ENCODE results near the gene DCP1B. TPM values are rescaled to one million over a fixed set of nuclear protein-coding genes. Genes with fewer than 3 reads are reported as not detected.
A peak's percentile ranks its signal among the peaks of the same experiment; 100 is the strongest.

The DCP1B gene
- total RNA-seq, 8 experiments from 2014 or later = 12.7 to 24.5 (median 15.6) TPM

DNA sequence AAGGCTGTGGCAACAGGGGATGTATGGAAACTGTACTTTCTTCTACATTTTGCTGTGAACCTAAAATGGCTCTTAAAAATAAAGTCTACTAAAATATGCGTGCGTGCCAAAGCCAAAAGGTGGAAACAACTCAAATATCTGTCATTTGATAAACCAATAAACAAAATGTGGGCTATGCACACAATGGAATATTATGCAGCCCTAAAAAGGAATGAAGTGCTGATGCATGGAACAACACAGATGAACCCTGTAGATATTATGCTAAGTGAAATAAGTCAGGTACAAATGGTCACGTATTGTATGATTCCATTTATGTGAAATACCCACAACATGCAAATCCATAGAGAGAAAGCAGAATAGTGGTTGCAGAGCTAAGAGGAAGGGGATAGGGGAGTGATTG lies 93.8 kb downstream of the DCP1B start:
- Histone ChIP-seq H3K4me3 (no peak overlapping the region), H3K4me1 (replicated peaks in 1 of 2) (peaks cover 10 to 20% of the 10 kb centered on the region in 2 donors), H3K27ac (no peak overlapping the region)
- no peak for ATAC-seq (replicated peaks in 6 of 8)
- in situ Hi-C loops (cut with MboI; ENCODE audit: low pct_unique_long_range_greater_than_20kb in 2 of 9, low sequenced_read_pairs in 9 of 9, unreplicated experiment in 9 of 9) = no loop called here
- 10 to 100% (median 85%) methylated on average over 2 to 3 of the region's 3 CpGs; no CpG with 5 or more reads in 1 of the 10 experiments for WGBS, 10 experiments

- H3K4me1 ChIP-seq (replicated peaks in 1 of 2) = peaks cover 4 to 6% of the 10 kb centered on the region in 2 donors
- ATAC-seq (replicated peaks in 6 of 8) = no peak
- H3K27ac ChIP-seq = no peak overlapping the region
- no peak overlapping the region for H3K4me3 ChIP-seq
- in situ Hi-C loops (cut with MboI; ENCODE audit: low pct_unique_long_range_greater_than_20kb in 2 of 9, low sequenced_read_pairs in 9 of 9, unreplicated experiment in 9 of 9) = no loop called here
- 80 to 100% methylated on average over 1 to 3 of the region's 26 CpGs; no CpG with 5 or more reads in 8 of the 10 experiments for WGBS, 10 experiments
Measured at GRCh38 chr12:1908758-1909157, 95.5 kb downstream of the DCP1B start.

GRCh38 chr12:1907652-1908611 lies 96.3 kb downstream of the DCP1B start:
- peak in 2 of 8 experiments; percentile 52 to 94 for ATAC-seq (replicated peaks in 6 of 8)
- H3K4me3 ChIP-seq = no peak overlapping the region
- 22 to 96% (median 88%) methylated on average over 4 to 32 of the region's 67 CpGs; no CpG with 5 or more reads in 6 of the 10 experiments for WGBS, 10 experiments
- H3K4me1 ChIP-seq (replicated peaks in 1 of 2) = no peaks in the 10 kb centered on the region
- in situ Hi-C loops (cut with MboI; ENCODE audit: low pct_unique_long_range_greater_than_20kb in 2 of 9, low sequenced_read_pairs in 9 of 9, unreplicated experiment in 9 of 9) = no loop called here
- H3K27ac ChIP-seq = no peak overlapping the region

- in situ Hi-C loops (cut with MboI; ENCODE audit: low pct_unique_long_range_greater_than_20kb in 2 of 9, low sequenced_read_pairs in 9 of 9, unreplicated experiment in 9 of 9) = no loop called here
- no peak overlapping the region for H3K4me3 ChIP-seq
- H3K4me1 ChIP-seq (replicated peaks in 1 of 2) = no peaks in the 10 kb centered on the region
- no peak overlapping the region for H3K27ac ChIP-seq
- ATAC-seq (replicated peaks in 6 of 8) = no peak
- WGBS, 10 experiments = 31 to 67% (median 53%) methylated on average over 1 to 3 of the region's 3 CpGs; no CpG with 5 or more reads in 2 of the 10 experiments
Measured at GRCh38 chr12:1906579-1906978, 97.7 kb downstream of the DCP1B start.

- no peak for ATAC-seq (replicated peaks in 6 of 8)
- in situ Hi-C loops (cut with MboI; ENCODE audit: low pct_unique_long_range_greater_than_20kb in 2 of 9, low sequenced_read_pairs in 9 of 9, unreplicated experiment in 9 of 9) = no loop called here
- no peak overlapping the region for H3K4me3 ChIP-seq
- H3K27ac ChIP-seq = no peak overlapping the region
- no peaks in the 10 kb centered on the region for H3K4me1 ChIP-seq (replicated peaks in 1 of 2)
Measured at GRCh38 chr12:1904875-1905274, 99.4 kb downstream of the DCP1B start.

- in situ Hi-C loops (cut with MboI; ENCODE audit: low pct_unique_long_range_greater_than_20kb in 2 of 9, low sequenced_read_pairs in 9 of 9, unreplicated experiment in 9 of 9) = no loop called here
- Histone ChIP-seq H3K27ac (no peak overlapping the region), H3K4me3 (no peak overlapping the region), H3K4me1 (replicated peaks in 1 of 2) (no peaks in the 10 kb centered on the region)
- 31 to 100% (median 74%) methylated on average over 1 to 5 of the region's 5 CpGs for WGBS, 10 experiments
- no peak for ATAC-seq (replicated peaks in 6 of 8)
Measured at GRCh38 chr12:1896964-1897363, 107.3 kb downstream of the DCP1B start.

Other genes starting within 250 kb of the DCP1B start
- under 1 TPM; under 0.01 to 0.76 (median 0.25) TPM for gene LRTM2, start 183.9 kb downstream of the DCP1B start, total RNA-seq
- 1 to 10 TPM in 4 of 8 experiments, under 1 TPM in 4; 0.22 to 2.5 (median 1.1) TPM for gene CACNA2D4, start 85.8 kb downstream of the DCP1B start, total RNA-seq
- gene CACNA1C, start 48.5 kb upstream of the DCP1B start, total RNA-seq = 10 to 100 TPM in 2 of 8 experiments, 1 to 10 TPM in 5, under 1 TPM in 1; 0.97 to 36.4 (median 5.1) TPM

All from motor neuron (in vitro differentiated cells).